ENCODE measurements around the gene HOXB4. TPM values are rescaled to one million over a fixed set of nuclear protein-coding genes. Genes with fewer than 3 reads are reported as not detected.
A peak's percentile ranks its signal among the peaks of the same experiment; 100 is the strongest.

HOXB4 gene
- total RNA-seq, 1 donor from 2014 or later = 5.8 TPM

DNA sequence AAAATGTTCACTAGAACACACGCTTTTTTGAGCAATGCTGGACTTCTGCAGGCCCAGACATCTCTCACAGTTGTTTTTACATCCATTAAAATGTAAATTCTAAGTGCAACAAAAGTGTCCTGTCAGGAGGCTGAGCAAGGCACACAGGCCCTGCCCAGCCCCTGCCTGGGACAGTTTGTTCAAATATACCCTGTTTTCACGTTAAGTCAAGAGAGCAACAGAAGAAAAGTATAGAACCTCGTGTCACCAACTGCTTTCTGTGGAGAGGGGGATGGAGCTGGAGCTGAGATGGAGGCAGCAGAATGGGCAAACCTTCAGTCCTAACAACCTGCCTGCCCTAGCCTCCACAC is 28.9 kb downstream of the HOXB4 start:
- intact Hi-C loops (cut with DNase I) = no loop called here
- H3K27me3 ChIP-seq (ENCODE audit: low read depth) = peaks cover 62% of the 10 kb centered on the region

GRCh38 chr17:48548523-48549280 is 29.4 kb downstream of the HOXB4 start:
- ATAC-seq (no peak), DNase-seq (no peak)
- H3K4me3 ChIP-seq = no peak overlapping the region
- no peaks in the 10 kb centered on the region for H3K36me3 ChIP-seq
- H3K9me3 ChIP-seq = no peaks in the 10 kb centered on the region
- H3K27me3 ChIP-seq (ENCODE audit: low read depth) = peaks cover 61% of the 10 kb centered on the region
- peak overlapping the region; percentile 56 for H3K27ac ChIP-seq
- intact Hi-C loops (cut with DNase I) = no loop called here
- TF ChIP-seq CTCF (IDR thresholded peaks at IDR 0.05) = no peak
- H3K4me1 ChIP-seq = peaks cover 24% of the 10 kb centered on the region

More for the DNA sequence above, 28.9 kb downstream of the HOXB4 start:
- Histone ChIP-seq H3K4me1 (peaks cover 24% of the 10 kb centered on the region), H3K9me3 (no peaks in the 10 kb centered on the region), H3K4me3 (no peak overlapping the region), H3K36me3 (no peaks in the 10 kb centered on the region), H3K27ac (peak overlapping the region; percentile 56)
- DNase-seq (no peak), ATAC-seq (no peak)
- no peak for TF ChIP-seq CTCF (IDR thresholded peaks at IDR 0.05)

GRCh38 chr17:48547808-48548522 is 30.2 kb downstream of the HOXB4 start:
- intact Hi-C loops (cut with DNase I) = no loop called here
- no peak for DNase-seq
- H3K4me1 ChIP-seq = peaks cover 24% of the 10 kb centered on the region
- peaks cover 62% of the 10 kb centered on the region for H3K27me3 ChIP-seq (ENCODE audit: low read depth)
- ATAC-seq = no peak
- peak overlapping the region; percentile 24 for H3K4me3 ChIP-seq
- H3K36me3 ChIP-seq = no peaks in the 10 kb centered on the region
- TF ChIP-seq CTCF (IDR thresholded peaks at IDR 0.05) = no peak
- H3K27ac ChIP-seq = peak overlapping the region; percentile 76
- no peaks in the 10 kb centered on the region for H3K9me3 ChIP-seq

- Histone ChIP-seq H3K27me3 (ENCODE audit: low read depth) (peaks cover 68% of the 10 kb centered on the region), H3K4me3 (peak overlapping the region; percentile 24), H3K9me3 (no peaks in the 10 kb centered on the region), H3K4me1 (peaks cover 24% of the 10 kb centered on the region), H3K27ac (peak overlapping the region; percentile 76), H3K36me3 (no peaks in the 10 kb centered on the region)
- DNase-seq = no peak
- TF ChIP-seq CTCF (IDR thresholded peaks at IDR 0.05) = no peak
- intact Hi-C loops (cut with DNase I) = no loop called here
- ATAC-seq = peak in 1 of 2 donors; percentile 15
Measured at GRCh38 chr17:48546924-48547807, 31.0 kb downstream of the HOXB4 start.

- no peak for ATAC-seq
- no peak for DNase-seq
- intact Hi-C loops (cut with DNase I) = no loop called here
Measured at GRCh38 chr17:48546137-48546923, 31.8 kb downstream of the HOXB4 start.

More at GRCh38 chr17:48546137-48546923, 31.8 kb downstream of the HOXB4 start:
- no peak for TF ChIP-seq CTCF (IDR thresholded peaks at IDR 0.05)
- no peaks in the 10 kb centered on the region for H3K36me3 ChIP-seq
- peaks cover 24% of the 10 kb centered on the region for H3K4me1 ChIP-seq
- peak overlapping the region; percentile 76 for H3K27ac ChIP-seq
- H3K9me3 ChIP-seq = no peaks in the 10 kb centered on the region
- peak overlapping the region; percentile 24 for H3K4me3 ChIP-seq
- H3K27me3 ChIP-seq (ENCODE audit: low read depth) = peaks cover 68% of the 10 kb centered on the region
